ENCODE measurements around the gene CST6. TPM values are rescaled to one million over a fixed set of nuclear protein-coding genes. Genes with fewer than 3 reads are reported as not detected.
A peak's percentile ranks its signal among the peaks of the same experiment; 100 is the strongest.

CST6 gene
- total and polyA plus RNA-seq, 10 donors = 0.76 to 1.4 (median 0.93) TPM; not detected in 7

- 66 to 83% (median 76%) methylated on average over 7 of the region's 7 CpGs for WGBS, 5 donors
- Histone ChIP-seq H3K4me1 (peaks cover 15 to 44% (median 24%) of the 10 kb centered on the region in 6 donors), H3K27me3 (replicated peaks in 1 of 7) (no peaks in the 10 kb centered on the region), H3K4me3 (no peak overlapping the region), H3K27ac (no peak overlapping the region), H3K9me3 (no peaks in the 10 kb centered on the region), H3K36me3 (peaks cover 19 to 86% (median 78%) of the 10 kb centered on the region in 6 donors)
- TF ChIP-seq, protein P1, sequence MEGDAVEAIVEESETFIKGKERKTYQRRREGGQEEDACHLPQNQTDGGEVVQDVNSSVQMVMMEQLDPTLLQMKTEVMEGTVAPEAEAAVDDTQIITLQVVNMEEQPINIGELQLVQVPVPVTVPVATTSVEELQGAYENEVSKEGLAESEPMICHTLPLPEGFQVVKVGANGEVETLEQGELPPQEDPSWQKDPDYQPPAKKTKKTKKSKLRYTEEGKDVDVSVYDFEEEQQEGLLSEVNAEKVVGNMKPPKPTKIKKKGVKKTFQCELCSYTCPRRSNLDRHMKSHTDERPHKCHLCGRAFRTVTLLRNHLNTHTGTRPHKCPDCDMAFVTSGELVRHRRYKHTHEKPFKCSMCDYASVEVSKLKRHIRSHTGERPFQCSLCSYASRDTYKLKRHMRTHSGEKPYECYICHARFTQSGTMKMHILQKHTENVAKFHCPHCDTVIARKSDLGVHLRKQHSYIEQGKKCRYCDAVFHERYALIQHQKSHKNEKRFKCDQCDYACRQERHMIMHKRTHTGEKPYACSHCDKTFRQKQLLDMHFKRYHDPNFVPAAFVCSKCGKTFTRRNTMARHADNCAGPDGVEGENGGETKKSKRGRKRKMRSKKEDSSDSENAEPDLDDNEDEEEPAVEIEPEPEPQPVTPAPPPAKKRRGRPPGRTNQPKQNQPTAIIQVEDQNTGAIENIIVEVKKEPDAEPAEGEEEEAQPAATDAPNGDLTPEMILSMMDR (IDR thresholded peaks at IDR 0.05 in 8 of 11, conservative IDR thresholded peaks at IDR 0.05 in 3 of 11) = no peak
- DNase-seq = peak; percentile 46
- intact Hi-C loops (cut with DNase I; ENCODE audit: low total_unique reads) = no loop called here
Measured at GRCh38 chr11:66056501-66056900, 44.7 kb downstream of the CST6 start.

- no peaks in the 10 kb centered on the region for H3K27me3 ChIP-seq (replicated peaks in 1 of 7)
- H3K4me3 ChIP-seq = no peak overlapping the region
- no peak for DNase-seq
- H3K36me3 ChIP-seq = peaks cover 33 to 100% (median 98%) of the 10 kb centered on the region in 6 donors
- 70 to 85% (median 82%) methylated on average over 8 of the region's 8 CpGs for WGBS, 5 donors
- H3K27ac ChIP-seq = no peak overlapping the region
- intact Hi-C loops (cut with DNase I; ENCODE audit: low total_unique reads) = loop anchor here (10.0 kb wide), 1 partner anchor 75 kb away; no protein-coding TSS in a partner anchor
- TF ChIP-seq, protein P1 (IDR thresholded peaks at IDR 0.05 in 8 of 11, conservative IDR thresholded peaks at IDR 0.05 in 3 of 11) = no peak
- TF ChIP-seq POLR2AphosphoS5 (IDR thresholded peaks at IDR 0.05) = no peak
- TF ChIP-seq POLR2A (IDR thresholded peaks at IDR 0.05) = no peak
- peaks cover 0 to 27% (median 3%) of the 10 kb centered on the region in 6 donors for H3K4me1 ChIP-seq
- H3K9me3 ChIP-seq = no peaks in the 10 kb centered on the region
Measured at GRCh38 chr11:66059966-66060680, 48.3 kb downstream of the CST6 start.

DNA sequence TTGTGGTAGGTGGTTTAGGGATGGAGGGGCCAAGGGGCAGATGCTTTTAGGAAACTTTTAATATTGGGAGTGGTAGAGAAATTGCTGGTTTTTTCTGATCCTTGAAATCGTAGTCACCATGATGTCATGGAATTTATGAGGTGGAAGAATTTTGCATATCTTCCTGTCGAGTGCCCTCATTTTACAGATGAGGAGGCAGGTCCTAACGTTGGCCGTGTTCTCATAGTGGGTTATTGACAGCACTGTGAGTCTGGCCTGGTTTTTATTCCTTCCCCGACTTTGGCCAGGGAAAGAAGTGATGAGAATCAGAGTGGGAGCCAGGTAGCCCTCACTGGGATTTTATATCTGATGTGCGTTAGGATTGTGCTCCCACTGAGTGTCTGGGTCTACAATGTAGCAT is 49.5 kb downstream of the CST6 start:
- H3K27ac ChIP-seq = no peak overlapping the region
- TF ChIP-seq, protein P1 (IDR thresholded peaks at IDR 0.05 in 8 of 11, conservative IDR thresholded peaks at IDR 0.05 in 3 of 11) = no peak
- TF ChIP-seq POLR2AphosphoS5 (IDR thresholded peaks at IDR 0.05) = no peak
- peaks cover 27 to 100% (median 98%) of the 10 kb centered on the region in 6 donors for H3K36me3 ChIP-seq
- no peak for DNase-seq
- H3K27me3 ChIP-seq (replicated peaks in 1 of 7) = no peaks in the 10 kb centered on the region
- peaks cover 0 to 26% (median 1%) of the 10 kb centered on the region in 6 donors for H3K4me1 ChIP-seq
- no peak overlapping the region for H3K4me3 ChIP-seq
- WGBS, 5 donors = 61 to 82% (median 75%) methylated on average over 6 of the region's 6 CpGs
- H3K9me3 ChIP-seq = no peaks in the 10 kb centered on the region
- intact Hi-C loops (cut with DNase I; ENCODE audit: low total_unique reads) = loop anchor here (10.0 kb wide), 1 partner anchor 74 kb away; no protein-coding TSS in a partner anchor

- Histone ChIP-seq H3K27ac (no peak overlapping the region), H3K9me3 (no peaks in the 10 kb centered on the region), H3K4me3 (no peak overlapping the region), H3K4me1 (peaks cover 0 to 38% (median 10%) of the 10 kb centered on the region in 6 donors), H3K36me3 (peaks cover 23 to 100% (median 98%) of the 10 kb centered on the region in 6 donors), H3K27me3 (replicated peaks in 1 of 7) (no peaks in the 10 kb centered on the region)
- WGBS, 5 donors = 91 to 98% (median 94%) methylated on average over 2 of the region's 2 CpGs
- DNase-seq = no peak
- intact Hi-C loops (cut with DNase I; ENCODE audit: low total_unique reads) = loop anchor here (10.0 kb wide), 1 partner anchor 72 kb away; no protein-coding TSS in a partner anchor
- TF ChIP-seq, protein P1 (IDR thresholded peaks at IDR 0.05 in 8 of 11, conservative IDR thresholded peaks at IDR 0.05 in 3 of 11) = no peak
- TF ChIP-seq POLR2A (IDR thresholded peaks at IDR 0.05) (no peak), POLR2AphosphoS5 (IDR thresholded peaks at IDR 0.05) (no peak)
Measured at GRCh38 chr11:66062408-66062807, 50.6 kb downstream of the CST6 start.

Measured in spleen (tissue), 11 donors.